ENCODE data around the gene IDUA.

- TF ChIP-seq POLR2A (IDR thresholded peaks at IDR 0.05): no peak
- TF ChIP-seq, protein P1, sequence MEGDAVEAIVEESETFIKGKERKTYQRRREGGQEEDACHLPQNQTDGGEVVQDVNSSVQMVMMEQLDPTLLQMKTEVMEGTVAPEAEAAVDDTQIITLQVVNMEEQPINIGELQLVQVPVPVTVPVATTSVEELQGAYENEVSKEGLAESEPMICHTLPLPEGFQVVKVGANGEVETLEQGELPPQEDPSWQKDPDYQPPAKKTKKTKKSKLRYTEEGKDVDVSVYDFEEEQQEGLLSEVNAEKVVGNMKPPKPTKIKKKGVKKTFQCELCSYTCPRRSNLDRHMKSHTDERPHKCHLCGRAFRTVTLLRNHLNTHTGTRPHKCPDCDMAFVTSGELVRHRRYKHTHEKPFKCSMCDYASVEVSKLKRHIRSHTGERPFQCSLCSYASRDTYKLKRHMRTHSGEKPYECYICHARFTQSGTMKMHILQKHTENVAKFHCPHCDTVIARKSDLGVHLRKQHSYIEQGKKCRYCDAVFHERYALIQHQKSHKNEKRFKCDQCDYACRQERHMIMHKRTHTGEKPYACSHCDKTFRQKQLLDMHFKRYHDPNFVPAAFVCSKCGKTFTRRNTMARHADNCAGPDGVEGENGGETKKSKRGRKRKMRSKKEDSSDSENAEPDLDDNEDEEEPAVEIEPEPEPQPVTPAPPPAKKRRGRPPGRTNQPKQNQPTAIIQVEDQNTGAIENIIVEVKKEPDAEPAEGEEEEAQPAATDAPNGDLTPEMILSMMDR (IDR thresholded peaks at IDR 0.05): no peak
Observed at GRCh38 chr4:1044469-1045192, 57.8 kb downstream of the IDUA start.

All from Peyer's patch (tissue), 4 donors.